HepG2 (cell line): Measurements from ENCODE around the gene CCDC88B. TPM values are rescaled to one million over a fixed set of nuclear protein-coding genes. Genes with fewer than 3 reads are reported as not detected.
A peak's percentile ranks its signal among the peaks of the same experiment; 100 is the strongest.

ENCODE experiments used
- DMAP1 ChIP-seq: IDR thresholded peaks from 2 replicates; pipeline ENCODE4 v1.6.1; 2016
- DNMT1 ChIP-seq: sonication (generic); formaldehyde crosslinking; IDR thresholded peaks from 2 replicates; pipeline ENCODE4 v1.5.1; 2020; ENCODE audit warnings: mild to moderate bottlenecking, missing genetic modification reagents
- DR1 ChIP-seq: sonication (generic); formaldehyde crosslinking; IDR thresholded peaks from 2 replicates; pipeline ENCODE4 v1.8.0; 2021; ENCODE audit warnings: mild to moderate bottlenecking, missing genetic modification reagents, inconsistent platforms
- ELF3 ChIP-seq: IDR thresholded peaks from 2 replicates; pipeline ENCODE4 v1.6.1; 2016; ENCODE audit warnings: missing genetic modification reagents, missing compliant biosample characterization
- HNRNPL ChIP-seq: fragments of 200-400 bp; formaldehyde crosslinking; IDR thresholded peaks from 2 replicates; pipeline ENCODE4 v1.6.1; 2017; ENCODE audit warnings: mild to moderate bottlenecking, low read depth, low read length
- JUNB ChIP-seq: sonication (generic); formaldehyde crosslinking; IDR thresholded peaks from 2 replicates; pipeline ENCODE4 v1.8.0; 2022; ENCODE audit warnings: missing genetic modification reagents, mild to moderate bottlenecking, borderline replicate concordance
- PHF21A ChIP-seq: sonication (generic); formaldehyde crosslinking; IDR thresholded peaks from 2 replicates; pipeline ENCODE4 v1.5.0; 2020; ENCODE audit warnings: mild to moderate bottlenecking, missing genetic modification reagents
- RAD21 ChIP-seq: fragments of 450-650 bp; formaldehyde crosslinking; IDR thresholded peaks from 2 replicates; pipeline ENCODE4 v1.5.0; 2020; ENCODE audit warnings: mild to moderate bottlenecking
- SP2 ChIP-seq: sonication (generic); formaldehyde crosslinking; IDR thresholded peaks from 2 replicates; pipeline ENCODE4 v1.5.1; 2020; ENCODE audit warnings: mild to moderate bottlenecking, missing genetic modification reagents
- TAF15 ChIP-seq: fragments of 200-400 bp; formaldehyde crosslinking; IDR thresholded peaks from one replicate; pipeline ENCODE4 v1.6.1; 2018; ENCODE audit warnings: mild to moderate bottlenecking, low read depth, low read length; ENCODE audit not compliant: poor library complexity, severe bottlenecking
- ZFP36L1 ChIP-seq: sonication (generic); formaldehyde crosslinking; IDR thresholded peaks from 2 replicates; pipeline ENCODE4 v1.8.0; 2022; ENCODE audit warnings: mild to moderate bottlenecking, missing genetic modification reagents, moderate library complexity
- ZNF12 ChIP-seq: sonication (generic); formaldehyde crosslinking; IDR thresholded peaks from 2 replicates; pipeline ENCODE4 v1.5.0; 2020; ENCODE audit warnings: missing genetic modification reagents
- ZNF124 ChIP-seq: sonication (generic); formaldehyde crosslinking; IDR thresholded peaks from 2 replicates; pipeline ENCODE4 v1.4.0; 2020; ENCODE audit warnings: missing genetic modification reagents
- ZNF224 ChIP-seq: sonication (generic); formaldehyde crosslinking; IDR thresholded peaks from 2 replicates; pipeline ENCODE4 v1.5.0; 2020; ENCODE audit warnings: mild to moderate bottlenecking, missing genetic modification reagents
- ZNF350 ChIP-seq: sonication (generic); formaldehyde crosslinking; IDR thresholded peaks from 2 replicates; pipeline ENCODE4 v1.4.0; 2020; ENCODE audit warnings: mild to moderate bottlenecking, low read depth, missing genetic modification reagents, borderline replicate concordance
- ZNF501 ChIP-seq: sonication (generic); formaldehyde crosslinking; IDR thresholded peaks from 2 replicates; pipeline ENCODE4 v1.5.1; 2020; ENCODE audit warnings: mild to moderate bottlenecking, moderate library complexity, missing genetic modification reagents
- ZNF564 ChIP-seq: sonication (generic); formaldehyde crosslinking; IDR thresholded peaks from 2 replicates; pipeline ENCODE4 v1.8.1; 2023; ENCODE audit warnings: mild to moderate bottlenecking, missing genetic modification reagents
- ZNF589 ChIP-seq: sonication (generic); formaldehyde crosslinking; conservative IDR thresholded peaks from 2 replicates; pipeline ENCODE4 v1.8.0; 2022; ENCODE audit warnings: mild to moderate bottlenecking, moderate library complexity, missing genetic modification reagents
- polyA plus RNA-seq, 8 experiments: library from polyadenylated mRNA; depleted of rRNA in 3 of 8; stranded (reverse) in 7 of 8; unstranded in 1 of 8; fragments of >200 nt; fragmentation: Illumina TruSeq in 4 of 8; extraction: Trizol in 4 of 8; gene quantifications; 2 replicates each; pipeline versions ENCODE4 v1.2.1 to v1.2.3, GENCODE V29; 2011 to 2016; ENCODE audit warnings: low read depth in 4 of 8, missing spikeins in 1 of 8, mixed read lengths in 1 of 8; ENCODE audit not compliant: insufficient read depth in 1 of 8
- total RNA-seq, 5 experiments: library from RNA; depleted of rRNA; stranded (reverse); fragments of >200 nt; fragmentation: Illumina TruSeq; extraction: Trizol; gene quantifications; 2 replicates each; pipeline ENCODE4 v1.2.3, GENCODE V29; 2016; ENCODE audit warnings: low read depth in 1 of 5
- TF ChIP-seq, protein P1 (sequence below): IDR thresholded peaks from 2 replicates; pipeline ENCODE4 v1.6.1; 2016
- TF ChIP-seq, protein P2 (sequence below): sonication (generic); formaldehyde crosslinking; IDR thresholded peaks from 2 replicates; pipeline ENCODE4 v1.8.0; 2022; ENCODE audit warnings: missing genetic modification reagents, mild to moderate bottlenecking, borderline replicate concordance
- TF ChIP-seq, protein P3 (sequence below): sonication (generic); formaldehyde crosslinking; IDR thresholded peaks from 2 replicates; pipeline ENCODE4 v1.8.0; 2022; ENCODE audit warnings: missing genetic modification reagents, low read depth, mild to moderate bottlenecking, borderline replicate concordance
- TF ChIP-seq, protein P4 (sequence below): sonication (generic); formaldehyde crosslinking; IDR thresholded peaks from 2 replicates; pipeline ENCODE4 v1.4.0; 2020; ENCODE audit warnings: missing genetic modification reagents
- TF ChIP-seq, protein P5 (sequence below): sonication (generic); formaldehyde crosslinking; IDR thresholded peaks from 2 replicates; pipeline ENCODE4 v1.5.1; 2020; ENCODE audit warnings: mild to moderate bottlenecking, moderate library complexity, missing genetic modification reagents

The CCDC88B gene
- total and polyA plus RNA-seq, 2 of the 13 experiments (the other 11 are each of a cell fraction or from before 2014, with no cell fraction given), result 3.6 to 4.8 TPM

DNA sequence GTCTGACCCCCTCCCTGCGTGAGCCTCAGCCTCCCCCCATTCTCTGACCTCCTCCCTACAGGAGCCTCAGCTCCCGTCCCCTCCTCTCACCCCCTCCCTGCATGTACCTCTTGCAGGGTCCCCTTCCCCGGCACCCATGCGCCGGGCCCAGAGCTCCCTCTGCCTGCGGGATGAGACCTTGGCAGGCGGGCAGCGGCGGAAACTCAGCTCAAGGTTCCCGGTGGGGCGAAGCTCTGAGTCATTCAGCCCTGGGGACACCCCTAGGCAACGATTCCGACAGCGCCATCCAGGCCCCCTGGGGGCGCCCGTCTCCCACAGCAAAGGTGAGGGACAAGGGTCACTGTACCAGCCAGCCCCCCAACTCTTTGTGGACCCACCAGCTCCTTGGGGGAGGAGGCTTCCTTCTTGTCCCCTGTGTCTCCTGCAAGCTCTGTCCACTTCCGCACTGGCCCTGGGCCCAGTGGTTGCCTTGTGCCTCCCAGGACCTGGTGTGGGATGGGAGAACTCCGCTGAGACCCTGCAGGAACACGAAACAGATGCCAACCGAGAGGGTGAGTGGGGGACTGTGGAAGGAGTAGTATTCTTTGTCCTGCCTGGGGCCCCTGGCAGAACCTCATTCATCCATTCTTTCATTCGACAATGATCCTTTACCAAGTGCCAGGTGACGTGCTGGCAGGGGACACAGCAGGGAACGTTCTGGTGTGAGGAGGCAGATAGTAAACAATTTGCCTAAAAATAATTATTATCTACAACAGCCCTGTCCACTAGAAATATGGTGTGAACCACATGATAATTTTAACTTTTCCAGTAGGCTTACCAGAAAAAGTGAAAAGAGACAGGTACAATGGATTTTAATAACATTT, 15.3 kb downstream of the CCDC88B start (continued):
- TF ChIP-seq ZNF350 (peak; percentile 89), ZFP36L1 (CRISPR knock-in tag) (no peak), ZNF124 (CRISPR knock-in tag) (no peak; the same call in 1 of the 2 replicates), DMAP1 (CRISPR knock-in tag) (no peak), TAF15 (peak; percentile 66), ZNF501 (CRISPR knock-in tag) (peak; percentile 64), ELF3 (CRISPR knock-in tag) (peak; percentile 86), ZNF12 (CRISPR knock-in tag) (no peak), ZNF589 (CRISPR knock-in tag) (peak; percentile 61; the same call in 1 of the 2 replicates), RAD21 (CRISPR knock-in tag) (peak; percentile 85), DR1 (CRISPR knock-in tag) (no peak), HNRNPL (peak; percentile 90), ZNF224 (CRISPR knock-in tag) (no peak), ZNF564 (CRISPR knock-in tag) (no peak), DNMT1 (CRISPR knock-in tag) (no peak; the same call in 1 of the 2 replicates), PHF21A (CRISPR knock-in tag) (no peak; the same call in 1 of the 2 replicates), JUNB (CRISPR knock-in tag) (no peak), SP2 (CRISPR knock-in tag) (no peak)
- TF ChIP-seq, protein P1, sequence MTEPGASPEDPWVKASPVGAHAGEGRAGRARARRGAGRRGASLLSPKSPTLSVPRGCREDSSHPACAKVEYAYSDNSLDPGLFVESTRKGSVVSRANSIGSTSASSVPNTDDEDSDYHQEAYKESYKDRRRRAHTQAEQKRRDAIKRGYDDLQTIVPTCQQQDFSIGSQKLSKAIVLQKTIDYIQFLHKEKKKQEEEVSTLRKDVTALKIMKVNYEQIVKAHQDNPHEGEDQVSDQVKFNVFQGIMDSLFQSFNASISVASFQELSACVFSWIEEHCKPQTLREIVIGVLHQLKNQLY (CRISPR knock-in tag), result 0 out of 2 replicates have a peak, but pooled peaks have one; percentile 29
- TF ChIP-seq, protein P2, sequence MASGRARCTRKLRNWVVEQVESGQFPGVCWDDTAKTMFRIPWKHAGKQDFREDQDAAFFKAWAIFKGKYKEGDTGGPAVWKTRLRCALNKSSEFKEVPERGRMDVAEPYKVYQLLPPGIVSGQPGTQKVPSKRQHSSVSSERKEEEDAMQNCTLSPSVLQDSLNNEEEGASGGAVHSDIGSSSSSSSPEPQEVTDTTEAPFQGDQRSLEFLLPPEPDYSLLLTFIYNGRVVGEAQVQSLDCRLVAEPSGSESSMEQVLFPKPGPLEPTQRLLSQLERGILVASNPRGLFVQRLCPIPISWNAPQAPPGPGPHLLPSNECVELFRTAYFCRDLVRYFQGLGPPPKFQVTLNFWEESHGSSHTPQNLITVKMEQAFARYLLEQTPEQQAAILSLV (CRISPR knock-in tag), result no peak
- TF ChIP-seq, protein P3, sequence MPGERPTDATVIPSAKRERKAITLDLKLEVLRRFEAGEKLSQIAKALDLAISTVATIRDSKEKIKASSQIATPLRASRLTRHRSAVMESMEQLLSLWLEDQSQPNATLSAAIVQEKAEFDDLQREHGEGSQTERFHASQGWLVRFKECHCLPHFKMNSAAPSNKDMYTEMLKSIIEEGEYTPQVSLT, result no peak
- TF ChIP-seq, protein P4, sequence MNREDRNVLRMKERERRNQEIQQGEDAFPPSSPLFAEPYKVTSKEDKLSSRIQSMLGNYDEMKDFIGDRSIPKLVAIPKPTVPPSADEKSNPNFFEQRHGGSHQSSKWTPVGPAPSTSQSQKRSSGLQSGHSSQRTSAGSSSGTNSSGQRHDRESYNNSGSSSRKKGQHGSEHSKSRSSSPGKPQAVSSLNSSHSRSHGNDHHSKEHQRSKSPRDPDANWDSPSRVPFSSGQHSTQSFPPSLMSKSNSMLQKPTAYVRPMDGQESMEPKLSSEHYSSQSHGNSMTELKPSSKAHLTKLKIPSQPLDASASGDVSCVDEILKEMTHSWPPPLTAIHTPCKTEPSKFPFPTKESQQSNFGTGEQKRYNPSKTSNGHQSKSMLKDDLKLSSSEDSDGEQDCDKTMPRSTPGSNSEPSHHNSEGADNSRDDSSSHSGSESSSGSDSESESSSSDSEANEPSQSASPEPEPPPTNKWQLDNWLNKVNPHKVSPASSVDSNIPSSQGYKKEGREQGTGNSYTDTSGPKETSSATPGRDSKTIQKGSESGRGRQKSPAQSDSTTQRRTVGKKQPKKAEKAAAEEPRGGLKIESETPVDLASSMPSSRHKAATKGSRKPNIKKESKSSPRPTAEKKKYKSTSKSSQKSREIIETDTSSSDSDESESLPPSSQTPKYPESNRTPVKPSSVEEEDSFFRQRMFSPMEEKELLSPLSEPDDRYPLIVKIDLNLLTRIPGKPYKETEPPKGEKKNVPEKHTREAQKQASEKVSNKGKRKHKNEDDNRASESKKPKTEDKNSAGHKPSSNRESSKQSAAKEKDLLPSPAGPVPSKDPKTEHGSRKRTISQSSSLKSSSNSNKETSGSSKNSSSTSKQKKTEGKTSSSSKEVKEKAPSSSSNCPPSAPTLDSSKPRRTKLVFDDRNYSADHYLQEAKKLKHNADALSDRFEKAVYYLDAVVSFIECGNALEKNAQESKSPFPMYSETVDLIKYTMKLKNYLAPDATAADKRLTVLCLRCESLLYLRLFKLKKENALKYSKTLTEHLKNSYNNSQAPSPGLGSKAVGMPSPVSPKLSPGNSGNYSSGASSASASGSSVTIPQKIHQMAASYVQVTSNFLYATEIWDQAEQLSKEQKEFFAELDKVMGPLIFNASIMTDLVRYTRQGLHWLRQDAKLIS (CRISPR knock-in tag), result no peak
- TF ChIP-seq, protein P5, sequence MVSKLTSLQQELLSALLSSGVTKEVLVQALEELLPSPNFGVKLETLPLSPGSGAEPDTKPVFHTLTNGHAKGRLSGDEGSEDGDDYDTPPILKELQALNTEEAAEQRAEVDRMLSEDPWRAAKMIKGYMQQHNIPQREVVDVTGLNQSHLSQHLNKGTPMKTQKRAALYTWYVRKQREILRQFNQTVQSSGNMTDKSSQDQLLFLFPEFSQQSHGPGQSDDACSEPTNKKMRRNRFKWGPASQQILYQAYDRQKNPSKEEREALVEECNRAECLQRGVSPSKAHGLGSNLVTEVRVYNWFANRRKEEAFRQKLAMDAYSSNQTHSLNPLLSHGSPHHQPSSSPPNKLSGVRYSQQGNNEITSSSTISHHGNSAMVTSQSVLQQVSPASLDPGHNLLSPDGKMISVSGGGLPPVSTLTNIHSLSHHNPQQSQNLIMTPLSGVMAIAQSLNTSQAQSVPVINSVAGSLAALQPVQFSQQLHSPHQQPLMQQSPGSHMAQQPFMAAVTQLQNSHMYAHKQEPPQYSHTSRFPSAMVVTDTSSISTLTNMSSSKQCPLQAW (CRISPR knock-in tag), result no peak; the same call in 1 of the 2 replicates
